ENCODE results near the gene LCN12.

DNA sequence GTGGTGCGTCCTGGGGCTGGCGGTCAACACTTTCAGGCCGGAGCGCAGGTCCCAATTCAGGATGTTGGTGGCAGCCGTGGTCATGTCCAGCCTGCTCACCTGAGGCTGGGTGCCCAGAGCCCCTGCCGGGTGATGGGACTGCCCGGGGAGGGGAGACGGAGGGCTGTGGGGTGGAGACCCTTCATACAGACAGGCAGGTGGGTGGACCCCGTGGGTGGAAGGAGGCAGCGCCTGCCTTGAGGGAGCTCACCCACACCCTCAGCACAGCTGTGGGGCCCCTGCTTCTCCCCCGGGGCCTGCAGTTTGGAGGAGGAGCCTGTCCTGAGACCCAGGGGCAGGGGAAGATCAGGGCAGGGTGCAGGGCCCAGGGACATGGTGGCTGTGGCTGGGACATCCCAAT lies 18.3 kb downstream of the LCN12 start:
- TF ChIP-seq, protein P1, sequence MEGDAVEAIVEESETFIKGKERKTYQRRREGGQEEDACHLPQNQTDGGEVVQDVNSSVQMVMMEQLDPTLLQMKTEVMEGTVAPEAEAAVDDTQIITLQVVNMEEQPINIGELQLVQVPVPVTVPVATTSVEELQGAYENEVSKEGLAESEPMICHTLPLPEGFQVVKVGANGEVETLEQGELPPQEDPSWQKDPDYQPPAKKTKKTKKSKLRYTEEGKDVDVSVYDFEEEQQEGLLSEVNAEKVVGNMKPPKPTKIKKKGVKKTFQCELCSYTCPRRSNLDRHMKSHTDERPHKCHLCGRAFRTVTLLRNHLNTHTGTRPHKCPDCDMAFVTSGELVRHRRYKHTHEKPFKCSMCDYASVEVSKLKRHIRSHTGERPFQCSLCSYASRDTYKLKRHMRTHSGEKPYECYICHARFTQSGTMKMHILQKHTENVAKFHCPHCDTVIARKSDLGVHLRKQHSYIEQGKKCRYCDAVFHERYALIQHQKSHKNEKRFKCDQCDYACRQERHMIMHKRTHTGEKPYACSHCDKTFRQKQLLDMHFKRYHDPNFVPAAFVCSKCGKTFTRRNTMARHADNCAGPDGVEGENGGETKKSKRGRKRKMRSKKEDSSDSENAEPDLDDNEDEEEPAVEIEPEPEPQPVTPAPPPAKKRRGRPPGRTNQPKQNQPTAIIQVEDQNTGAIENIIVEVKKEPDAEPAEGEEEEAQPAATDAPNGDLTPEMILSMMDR (conservative IDR thresholded peaks at IDR 0.05 in 1 of 2, IDR thresholded peaks at IDR 0.05 in 1 of 2; ENCODE audit: low read depth in 1 of 2, low read length in 2 of 2): no peak
- TF ChIP-seq EZH2 (IDR thresholded peaks at IDR 0.05; ENCODE audit: low read length, missing control alignments): no peak
